SK-N-SH (cell line): Measurements from ENCODE around the gene RSAD2. TPM values are rescaled to one million over a fixed set of nuclear protein-coding genes. Genes with fewer than 3 reads are reported as not detected.

ENCODE experiments used
- CTCF ChIA-PET: fragments of 300-600, 350-600 bp; formaldehyde crosslinking; extraction: SDS; loops from one replicate; lab custom pipeline; 2021; lab: Yijun Ruan, JAX
- POLR2A ChIA-PET: fragments of 350-600 bp; sonication (Branson Sonifier 250); formaldehyde crosslinking; extraction: SDS; loops from one replicate; lab custom pipeline; 2020; ENCODE audit warnings: antibody characterized with exemption, inconsistent platforms; lab: Yijun Ruan, JAX
- DNase-seq: peaks from one replicate; pipeline ENCODE4 v3.0.0; 2012
- H2AFZ ChIP-seq: fragments of 200-600 bp; sonication (generic); 2 replicates; pipeline ENCODE4 v1.8.1; 2016; ENCODE audit warnings: antibody characterized with exemption, mild to moderate bottlenecking, low read depth
- H3F3A ChIP-seq: fragments of 200-600 bp; sonication (generic); replicated peaks from 2 replicates; pipeline ENCODE3; 2016; ENCODE audit warnings: antibody characterized with exemption, mild to moderate bottlenecking; ENCODE audit not compliant: insufficient read depth
- H3K27ac ChIP-seq, 2 experiments: fragments of 200-500 bp in 1 of 2; fragments of 200-600 bp in 1 of 2; sonication (Bioruptor generic) in 1 of 2; sonication (generic), shearing (Covaris generic) in 1 of 2; 2 replicates each; pipeline versions ENCODE4 v1.5.1 to v1.6.1; 2014 to 2016; ENCODE audit warnings: low read depth in 2 of 2, inconsistent platforms in 1 of 2, low read length in 1 of 2, mild to moderate bottlenecking in 1 of 2, mixed read lengths in 1 of 2
- H3K27me3 ChIP-seq: fragments of 200-600 bp; sonication (generic), shearing (Covaris generic); 2 replicates; pipeline ENCODE4 v1.6.1; 2016; ENCODE audit warnings: mixed run types; ENCODE audit not compliant: insufficient read depth
- H3K36me3 ChIP-seq, 2 experiments: fragments of 200-500 bp in 1 of 2; fragments of 200-600 bp in 1 of 2; sonication (Bioruptor generic) in 1 of 2; sonication (generic) in 1 of 2; replicated peaks in 1 of 2; 2 replicates each; pipeline versions ENCODE3 to v1.5.1; 2014 to 2016; ENCODE audit warnings: low read length in 1 of 2, mild to moderate bottlenecking in 1 of 2; ENCODE audit not compliant: insufficient read depth in 2 of 2, control insufficient read depth in 1 of 2
- H3K4me1 ChIP-seq, 2 experiments: fragments of 200-500 bp in 1 of 2; fragments of 200-600 bp in 1 of 2; sonication (Bioruptor generic) in 1 of 2; sonication (generic), shearing (Covaris generic) in 1 of 2; 2 replicates each; pipeline versions ENCODE4 v1.5.1 to v1.6.1; 2014 to 2016; ENCODE audit warnings: low read depth in 1 of 2, low read length in 1 of 2, mixed run types in 1 of 2; ENCODE audit not compliant: insufficient read depth in 2 of 2, control insufficient read depth in 1 of 2
- H3K4me2 ChIP-seq: fragments of 200-600 bp; sonication (generic), shearing (Covaris generic); 2 replicates; pipeline ENCODE4 v1.6.1; 2017; ENCODE audit warnings: mixed run types
- H3K4me3 ChIP-seq, 2 experiments: fragments of 200-500 bp in 1 of 2; fragments of 200-600 bp in 1 of 2; sonication (Bioruptor generic) in 1 of 2; sonication (generic), shearing (Covaris generic) in 1 of 2; 2 replicates each; pipeline versions ENCODE4 v1.5.1 to v1.8.1; 2014 to 2016; ENCODE audit warnings: low read depth in 2 of 2, inconsistent platforms in 1 of 2, low read length in 1 of 2, mild to moderate bottlenecking in 1 of 2, mixed read lengths in 1 of 2, moderate library complexity in 1 of 2
- H3K79me2 ChIP-seq: fragments of 200-600 bp; sonication (generic); 2 replicates; pipeline ENCODE4 v1.8.1; 2017; ENCODE audit warnings: mild to moderate bottlenecking; ENCODE audit not compliant: insufficient read depth
- H3K9ac ChIP-seq: fragments of 200-600 bp; sonication (generic); 2 replicates; pipeline ENCODE4 v1.6.1; 2017; ENCODE audit warnings: mixed run types
- H3K9me2 ChIP-seq: fragments of 200-600 bp; sonication (generic); 2 replicates; pipeline ENCODE4 v1.6.1; 2017; ENCODE audit warnings: mixed run types
- H3K9me3 ChIP-seq: fragments of 200-600 bp; sonication (generic); 2 replicates; pipeline ENCODE4 v1.6.1; 2017; ENCODE audit warnings: mixed run types, mild to moderate bottlenecking, moderate library complexity
- H4K20me1 ChIP-seq: fragments of 200-600 bp; sonication (generic); 2 replicates; pipeline ENCODE4 v1.6.1; 2017; ENCODE audit warnings: mild to moderate bottlenecking, mixed run types; ENCODE audit not compliant: insufficient read depth
- ELF1 ChIP-seq: IDR thresholded peaks from 2 replicates; pipeline ENCODE4 v1.4.0; 2012
- EP300 ChIP-seq, 2 experiments: IDR thresholded peaks; 2 replicates each; pipeline versions ENCODE4 v1.4.0 to v1.6.1; 2012; ENCODE audit warnings: borderline replicate concordance in 1 of 2, low read depth in 1 of 2, low read length in 1 of 2
- EZH2phosphoT487 ChIP-seq: fragments of 200-600 bp; sonication (generic); IDR thresholded peaks from 2 replicates; pipeline ENCODE4 v1.6.1; 2017; ENCODE audit warnings: low read depth, mixed run types, mild to moderate bottlenecking, antibody characterized with exemption, moderate library complexity, borderline replicate concordance
- FOSL2 ChIP-seq: IDR thresholded peaks from 2 replicates; pipeline ENCODE4 v1.4.0; 2012; ENCODE audit warnings: low read depth, mild to moderate bottlenecking, moderate library complexity, borderline replicate concordance
- GATA2 ChIP-seq: sonication (generic); formaldehyde crosslinking; IDR thresholded peaks from 2 replicates; pipeline ENCODE4 v1.5.0; 2020; ENCODE audit warnings: mild to moderate bottlenecking, missing genetic modification reagents
- JUND ChIP-seq: IDR thresholded peaks from 2 replicates; pipeline ENCODE4 v1.4.0; 2012
- MEF2A ChIP-seq: IDR thresholded peaks from 2 replicates; pipeline ENCODE4 v1.4.0; 2012; ENCODE audit warnings: low read depth, borderline replicate concordance
- MXI1 ChIP-seq: IDR thresholded peaks from 2 replicates; pipeline ENCODE4 v1.6.1; 2012; ENCODE audit warnings: mild to moderate bottlenecking, low read depth, low read length, improper control_type of control experiment
- NFIC ChIP-seq: IDR thresholded peaks from 2 replicates; pipeline ENCODE4 v1.4.0; 2012; ENCODE audit warnings: borderline replicate concordance
- NRF1 ChIP-seq: IDR thresholded peaks from 2 replicates; pipeline ENCODE4 v1.6.1; 2012; ENCODE audit warnings: low read depth, mild to moderate bottlenecking, low read length
- POLR2AphosphoS5 ChIP-seq: IDR thresholded peaks from 2 replicates; pipeline ENCODE4 v1.6.1; 2012; ENCODE audit warnings: low read depth, low read length
- RCOR1 ChIP-seq: fragments of 150-350 bp; IDR thresholded peaks from 2 replicates; pipeline ENCODE4 v1.6.1; 2017; ENCODE audit warnings: antibody characterized with exemption, low read length
- SIN3A ChIP-seq: IDR thresholded peaks from 2 replicates; pipeline ENCODE4 v1.6.1; 2012; ENCODE audit warnings: low read depth, mild to moderate bottlenecking, low read length, moderate library complexity, borderline replicate concordance
- SMC3 ChIP-seq: IDR thresholded peaks from 2 replicates; pipeline ENCODE4 v1.6.1; 2012; ENCODE audit warnings: low read depth, low read length, improper control_type of control experiment
- TAF1 ChIP-seq: IDR thresholded peaks from 2 replicates; pipeline ENCODE4 v1.6.1; 2012; ENCODE audit warnings: low read depth, mild to moderate bottlenecking, low read length, moderate library complexity, borderline replicate concordance
- TCF12 ChIP-seq: IDR thresholded peaks from 2 replicates; pipeline ENCODE4 v1.4.0; 2012
- TEAD4 ChIP-seq: IDR thresholded peaks from 2 replicates; pipeline ENCODE4 v1.4.0; 2012; ENCODE audit warnings: mild to moderate bottlenecking, borderline replicate concordance; ENCODE audit not compliant: insufficient read depth
- YY1 ChIP-seq: IDR thresholded peaks from 2 replicates; pipeline ENCODE4 v1.4.0; 2012; ENCODE audit warnings: low read depth, mild to moderate bottlenecking
- WGBS: methylation state at CpG from one replicate; pipeline ENCODE4 v1.1.6; 2017; ENCODE audit warnings: low lambda C conversion rate; 5-methylcytosine and 5-hydroxymethylcytosine counted together
- polyA plus RNA-seq, 3 experiments: library from polyadenylated mRNA; depleted of rRNA; stranded (reverse); fragments of >200 nt; gene quantifications; 2 replicates each; pipeline ENCODE4 v1.2.3, GENCODE V29; 2012
- TF ChIP-seq, protein P1 (sequence below): IDR thresholded peaks from 2 replicates; pipeline ENCODE4 v1.4.0; 2012; ENCODE audit warnings: low read depth, borderline replicate concordance
- TF ChIP-seq, protein P2 (sequence below): IDR thresholded peaks from 2 replicates; pipeline ENCODE4 v1.4.0; 2012; ENCODE audit warnings: low read depth
- TF ChIP-seq, protein P3 (sequence below): fragments of 150-350 bp; IDR thresholded peaks from 2 replicates; pipeline ENCODE4 v1.6.1; 2017; ENCODE audit warnings: antibody characterized with exemption, low read length, low read depth, borderline replicate concordance
- TF ChIP-seq, protein P4 (sequence below): fragments of 150-350 bp; IDR thresholded peaks from 2 replicates; pipeline ENCODE4 v1.6.1; 2016; ENCODE audit warnings: mild to moderate bottlenecking, low read depth, low read length
- TF ChIP-seq, protein P5 (sequence below): IDR thresholded peaks from 2 replicates; pipeline ENCODE4 v1.4.0; 2012; ENCODE audit warnings: low read depth, borderline replicate concordance
- TF ChIP-seq, protein P6 (sequence below): IDR thresholded peaks from 2 replicates; pipeline ENCODE4; 2012
- TF ChIP-seq, protein P7 (sequence below): fragments of 200-600 bp; sonication (generic); IDR thresholded peaks from 2 replicates; pipeline ENCODE4 v1.6.1; 2017; ENCODE audit warnings: antibody characterized with exemption, mild to moderate bottlenecking, moderate library complexity

The RSAD2 gene
- polyA plus RNA-seq, 1 of the 3 experiments (the other 2 are of a cell fraction), result 0.35 TPM

DNA sequence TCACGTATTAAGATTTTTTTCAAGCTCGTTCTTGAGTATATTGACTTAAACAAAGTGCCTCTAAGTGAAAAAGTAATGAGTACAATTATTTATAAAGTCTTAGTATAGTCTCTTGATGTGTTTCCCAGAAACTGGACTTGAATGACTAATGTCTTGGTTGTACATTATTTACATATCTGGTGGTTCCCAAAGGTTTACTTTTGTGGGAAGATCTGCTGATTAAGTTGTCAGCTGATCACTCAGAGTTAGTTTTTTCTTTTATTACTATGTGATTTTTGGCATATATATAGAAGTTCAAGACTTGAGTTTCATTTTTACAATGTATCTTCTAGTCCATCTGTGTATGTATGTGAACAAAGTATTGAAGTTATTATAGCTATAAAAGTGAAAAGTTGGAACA, 69.1 kb downstream of the RSAD2 start:
- H2AFZ ChIP-seq, result no peak overlapping the region

More for the DNA sequence above, 69.1 kb downstream of the RSAD2 start:
- H3K79me2 ChIP-seq, result peaks cover 4% of the 10 kb centered on the region; the same call in 1 of the 2 replicates
- TF ChIP-seq TEAD4 (peak; percentile 58; the same call in 1 of the 2 replicates), YY1 (no peak), EZH2phosphoT487 (no peak), POLR2AphosphoS5 (peak; percentile 35; the same call in 1 of the 2 replicates), ELF1 (no peak), NFIC (peak; percentile 73), TCF12 (peak; percentile 81), JUND (peak; percentile 81), GATA2 (no peak), TAF1 (no peak), RCOR1 (no peak), NRF1 (no peak), FOSL2 (peak; percentile 68), SMC3 (no peak), MEF2A (peak; percentile 26; the same call in 1 of the 2 replicates), SIN3A (no peak), EP300 (IDR thresholded peaks at IDR 0.05; ENCODE audit: borderline replicate concordance in 1 of 2, low read depth in 1 of 2, low read length in 1 of 2) (peak in 1 of 2 experiments; percentile 55; a peak in 1 of 4 replicates), MXI1 (no peak)
- TF ChIP-seq, protein P1, sequence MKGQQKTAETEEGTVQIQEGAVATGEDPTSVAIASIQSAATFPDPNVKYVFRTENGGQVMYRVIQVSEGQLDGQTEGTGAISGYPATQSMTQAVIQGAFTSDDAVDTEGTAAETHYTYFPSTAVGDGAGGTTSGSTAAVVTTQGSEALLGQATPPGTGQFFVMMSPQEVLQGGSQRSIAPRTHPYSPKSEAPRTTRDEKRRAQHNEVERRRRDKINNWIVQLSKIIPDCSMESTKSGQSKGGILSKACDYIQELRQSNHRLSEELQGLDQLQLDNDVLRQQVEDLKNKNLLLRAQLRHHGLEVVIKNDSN, result 0 out of 2 replicates have a peak, but pooled peaks have one; percentile 10
- TF ChIP-seq, protein P2, sequence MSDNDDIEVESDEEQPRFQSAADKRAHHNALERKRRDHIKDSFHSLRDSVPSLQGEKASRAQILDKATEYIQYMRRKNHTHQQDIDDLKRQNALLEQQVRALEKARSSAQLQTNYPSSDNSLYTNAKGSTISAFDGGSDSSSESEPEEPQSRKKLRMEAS, result no peak
- TF ChIP-seq, protein P3, sequence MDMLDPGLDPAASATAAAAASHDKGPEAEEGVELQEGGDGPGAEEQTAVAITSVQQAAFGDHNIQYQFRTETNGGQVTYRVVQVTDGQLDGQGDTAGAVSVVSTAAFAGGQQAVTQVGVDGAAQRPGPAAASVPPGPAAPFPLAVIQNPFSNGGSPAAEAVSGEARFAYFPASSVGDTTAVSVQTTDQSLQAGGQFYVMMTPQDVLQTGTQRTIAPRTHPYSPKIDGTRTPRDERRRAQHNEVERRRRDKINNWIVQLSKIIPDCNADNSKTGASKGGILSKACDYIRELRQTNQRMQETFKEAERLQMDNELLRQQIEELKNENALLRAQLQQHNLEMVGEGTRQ, result no peak
- TF ChIP-seq, protein P4, sequence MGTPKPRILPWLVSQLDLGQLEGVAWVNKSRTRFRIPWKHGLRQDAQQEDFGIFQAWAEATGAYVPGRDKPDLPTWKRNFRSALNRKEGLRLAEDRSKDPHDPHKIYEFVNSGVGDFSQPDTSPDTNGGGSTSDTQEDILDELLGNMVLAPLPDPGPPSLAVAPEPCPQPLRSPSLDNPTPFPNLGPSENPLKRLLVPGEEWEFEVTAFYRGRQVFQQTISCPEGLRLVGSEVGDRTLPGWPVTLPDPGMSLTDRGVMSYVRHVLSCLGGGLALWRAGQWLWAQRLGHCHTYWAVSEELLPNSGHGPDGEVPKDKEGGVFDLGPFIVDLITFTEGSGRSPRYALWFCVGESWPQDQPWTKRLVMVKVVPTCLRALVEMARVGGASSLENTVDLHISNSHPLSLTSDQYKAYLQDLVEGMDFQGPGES, result no peak
- TF ChIP-seq, protein P5, sequence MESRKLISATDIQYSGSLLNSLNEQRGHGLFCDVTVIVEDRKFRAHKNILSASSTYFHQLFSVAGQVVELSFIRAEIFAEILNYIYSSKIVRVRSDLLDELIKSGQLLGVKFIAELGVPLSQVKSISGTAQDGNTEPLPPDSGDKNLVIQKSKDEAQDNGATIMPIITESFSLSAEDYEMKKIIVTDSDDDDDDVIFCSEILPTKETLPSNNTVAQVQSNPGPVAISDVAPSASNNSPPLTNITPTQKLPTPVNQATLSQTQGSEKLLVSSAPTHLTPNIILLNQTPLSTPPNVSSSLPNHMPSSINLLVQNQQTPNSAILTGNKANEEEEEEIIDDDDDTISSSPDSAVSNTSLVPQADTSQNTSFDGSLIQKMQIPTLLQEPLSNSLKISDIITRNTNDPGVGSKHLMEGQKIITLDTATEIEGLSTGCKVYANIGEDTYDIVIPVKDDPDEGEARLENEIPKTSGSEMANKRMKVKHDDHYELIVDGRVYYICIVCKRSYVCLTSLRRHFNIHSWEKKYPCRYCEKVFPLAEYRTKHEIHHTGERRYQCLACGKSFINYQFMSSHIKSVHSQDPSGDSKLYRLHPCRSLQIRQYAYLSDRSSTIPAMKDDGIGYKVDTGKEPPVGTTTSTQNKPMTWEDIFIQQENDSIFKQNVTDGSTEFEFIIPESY, result no peak
- TF ChIP-seq, protein P6, sequence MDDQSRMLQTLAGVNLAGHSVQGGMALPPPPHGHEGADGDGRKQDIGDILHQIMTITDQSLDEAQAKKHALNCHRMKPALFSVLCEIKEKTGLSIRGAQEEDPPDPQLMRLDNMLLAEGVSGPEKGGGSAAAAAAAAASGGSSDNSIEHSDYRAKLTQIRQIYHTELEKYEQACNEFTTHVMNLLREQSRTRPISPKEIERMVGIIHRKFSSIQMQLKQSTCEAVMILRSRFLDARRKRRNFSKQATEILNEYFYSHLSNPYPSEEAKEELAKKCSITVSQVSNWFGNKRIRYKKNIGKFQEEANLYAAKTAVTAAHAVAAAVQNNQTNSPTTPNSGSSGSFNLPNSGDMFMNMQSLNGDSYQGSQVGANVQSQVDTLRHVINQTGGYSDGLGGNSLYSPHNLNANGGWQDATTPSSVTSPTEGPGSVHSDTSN, result peak; percentile 85
- TF ChIP-seq, protein P7, sequence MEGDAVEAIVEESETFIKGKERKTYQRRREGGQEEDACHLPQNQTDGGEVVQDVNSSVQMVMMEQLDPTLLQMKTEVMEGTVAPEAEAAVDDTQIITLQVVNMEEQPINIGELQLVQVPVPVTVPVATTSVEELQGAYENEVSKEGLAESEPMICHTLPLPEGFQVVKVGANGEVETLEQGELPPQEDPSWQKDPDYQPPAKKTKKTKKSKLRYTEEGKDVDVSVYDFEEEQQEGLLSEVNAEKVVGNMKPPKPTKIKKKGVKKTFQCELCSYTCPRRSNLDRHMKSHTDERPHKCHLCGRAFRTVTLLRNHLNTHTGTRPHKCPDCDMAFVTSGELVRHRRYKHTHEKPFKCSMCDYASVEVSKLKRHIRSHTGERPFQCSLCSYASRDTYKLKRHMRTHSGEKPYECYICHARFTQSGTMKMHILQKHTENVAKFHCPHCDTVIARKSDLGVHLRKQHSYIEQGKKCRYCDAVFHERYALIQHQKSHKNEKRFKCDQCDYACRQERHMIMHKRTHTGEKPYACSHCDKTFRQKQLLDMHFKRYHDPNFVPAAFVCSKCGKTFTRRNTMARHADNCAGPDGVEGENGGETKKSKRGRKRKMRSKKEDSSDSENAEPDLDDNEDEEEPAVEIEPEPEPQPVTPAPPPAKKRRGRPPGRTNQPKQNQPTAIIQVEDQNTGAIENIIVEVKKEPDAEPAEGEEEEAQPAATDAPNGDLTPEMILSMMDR, result no peak
- peaks cover under 1% of the 10 kb centered on the region; the same call in 1 of the 2 replicates for H4K20me1 ChIP-seq
- no peaks in the 10 kb centered on the region for H3K27me3 ChIP-seq
- H3K4me2 ChIP-seq, result no peak overlapping the region; the same call in 1 of the 2 replicates
- WGBS, result 75% methylated on average over 2 of the region's 2 CpGs
- POLR2A ChIA-PET, result no interaction called here
- H3K4me1 ChIP-seq, result peaks cover 0 to 11% of the 10 kb centered on the region in 2 experiments; a peak in 3 of 4 replicates
- H3F3A ChIP-seq, result peaks cover 11% of the 10 kb centered on the region
- no peak overlapping the region for H3K4me3 ChIP-seq
- H3K9me2 ChIP-seq, result no peaks in the 10 kb centered on the region
- CTCF ChIA-PET, result interaction anchor here (0.8 to 1.7 kb wide), 4 partner anchors 9 to 151 kb away, joined by 3 to 4 read pairs (median 3); no protein-coding TSS in a partner anchor
- DNase-seq, result no peak
- H3K27ac ChIP-seq, result peak overlapping the region in 1 of 2 experiments; percentile 77; a peak in 2 of 4 replicates
- no peak overlapping the region; the same call in 1 of the 2 replicates for H3K9ac ChIP-seq
- H3K36me3 ChIP-seq, result peaks cover 3 to 34% of the 10 kb centered on the region in 2 experiments
- H3K9me3 ChIP-seq, result no peaks in the 10 kb centered on the region
